Measurements from ENCODE around the gene LTB.
"Not testable (repeated sequence)": the region's sequence is repeated elsewhere in the genome, so short reads cannot be mapped to it uniquely, and the experiment has no call there.

Gene LTB

GRCh38 chr6:31559958-31560696, 22.1 kb downstream of the LTB start:
- H3K27ac ChIP-seq: no peak overlapping the region
- TF ChIP-seq CTCF (IDR thresholded peaks at IDR 0.05) (no peak), ZFX (IDR thresholded peaks at IDR 0.05; ENCODE audit: borderline replicate concordance) (no peak)

GRCh38 chr6:31559606-31559957, 22.6 kb downstream of the LTB start:
- no peak overlapping the region for H3K27ac ChIP-seq
- TF ChIP-seq ZFX (IDR thresholded peaks at IDR 0.05; ENCODE audit: borderline replicate concordance): no peak
- TF ChIP-seq CTCF (IDR thresholded peaks at IDR 0.05): no peak

GRCh38 chr6:31558631-31559500, 23.4 kb downstream of the LTB start:
- H3K27ac ChIP-seq: no peak overlapping the region
- TF ChIP-seq CTCF (IDR thresholded peaks at IDR 0.05) (no peak), ZFX (IDR thresholded peaks at IDR 0.05; ENCODE audit: borderline replicate concordance) (no peak)

- no peak overlapping the region for H3K27ac ChIP-seq
- TF ChIP-seq CTCF (IDR thresholded peaks at IDR 0.05): no peak
- TF ChIP-seq ZFX (IDR thresholded peaks at IDR 0.05; ENCODE audit: borderline replicate concordance): no peak
Observed at GRCh38 chr6:31558318-31558625, 24.0 kb downstream of the LTB start.

- no peak overlapping the region for H3K27ac ChIP-seq
- TF ChIP-seq CTCF (IDR thresholded peaks at IDR 0.05) (no peak), ZFX (IDR thresholded peaks at IDR 0.05; ENCODE audit: borderline replicate concordance) (no peak)
Observed at GRCh38 chr6:31557443-31558317, 24.5 kb downstream of the LTB start.

GRCh38 chr6:31556307-31556706, 25.9 kb downstream of the LTB start:
- H3K27ac ChIP-seq: no peak overlapping the region
- TF ChIP-seq ZFX (IDR thresholded peaks at IDR 0.05; ENCODE audit: borderline replicate concordance): no peak
- no peak for TF ChIP-seq CTCF (IDR thresholded peaks at IDR 0.05)

GRCh38 chr6:31551371-31551770, 30.9 kb downstream of the LTB start:
- H3K27ac ChIP-seq: not testable (repeated sequence)

Data from 22Rv1 (cell line).